SK-N-MC (cell line): ENCODE measurements around the gene TMEM145.

Source experiments
- EZH2 ChIP-seq: fragments of 200-600 bp; sonication (generic); IDR thresholded peaks from one replicate; pipeline ENCODE4 v1.6.1; 2017; ENCODE audit warnings: antibody characterized with exemption
- FOXP2 ChIP-seq: optimal IDR thresholded peaks from 2 replicates; pipeline ENCODE3; 2011; ENCODE audit warnings: mild to moderate bottlenecking, moderate library complexity; ENCODE audit not compliant: insufficient read depth; ENCODE audit errors: extremely low read length, control extremely low read depth
- POLR2AphosphoS5 ChIP-seq: IDR thresholded peaks from 2 replicates; pipeline ENCODE4 v1.6.1; 2012; ENCODE audit warnings: mild to moderate bottlenecking, low read depth, low read length, borderline replicate concordance

DNA sequence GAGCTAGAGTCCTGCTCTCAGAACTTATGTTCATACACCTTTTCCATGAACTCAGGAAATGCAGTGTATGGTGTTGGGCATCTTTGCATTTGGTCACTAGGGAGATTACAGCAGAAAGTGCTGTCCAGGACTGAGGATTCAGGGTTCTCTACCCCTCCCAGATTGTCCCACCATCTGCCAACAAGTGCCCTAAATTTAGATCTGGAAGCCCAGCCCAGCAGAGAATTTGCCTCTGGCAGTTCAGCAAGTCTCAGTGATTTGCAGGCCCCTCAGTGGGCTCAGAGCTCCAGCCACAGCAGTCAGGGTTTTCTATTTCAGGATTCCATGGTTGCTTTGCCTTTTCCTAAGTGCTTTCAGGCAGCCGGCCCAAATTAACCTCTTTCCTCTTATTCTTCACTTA, 53.6 kb downstream of the TMEM145 start:
- no peak for TF ChIP-seq POLR2AphosphoS5
- no peak for TF ChIP-seq EZH2
- TF ChIP-seq FOXP2, result no peak
